Spinal cord (tissue), 10 donors: Measurements from ENCODE around the gene RUNX3. TPM values are rescaled to one million over a fixed set of nuclear protein-coding genes. Genes with fewer than 3 reads are reported as not detected.

Source experiments
- DNase-seq, 6 donors: peaks; one replicate each; pipeline versions ENCODE4 v3.0.0 to v3.0.0-alpha.2; 2013 to 2015; ENCODE audit warnings: low spot score in 6 of 6, low read depth in 4 of 6
- H3K27ac ChIP-seq: one replicate; pipeline ENCODE4 v1.5.1; 2013; ENCODE audit warnings: low read depth, low read length, control low read depth
- H3K27me3 ChIP-seq: one replicate; pipeline ENCODE4 v1.6.1; 2013; ENCODE audit warnings: low read length; ENCODE audit not compliant: control insufficient read depth, insufficient read depth
- H3K36me3 ChIP-seq: one replicate; pipeline ENCODE4 v1.6.1; 2013; ENCODE audit warnings: low read length; ENCODE audit not compliant: control insufficient read depth, insufficient read depth
- H3K4me1 ChIP-seq: one replicate; pipeline ENCODE4 v1.6.1; 2013; ENCODE audit warnings: low read length; ENCODE audit not compliant: control insufficient read depth, insufficient read depth
- H3K4me3 ChIP-seq: one replicate; pipeline ENCODE4 v1.5.1; 2013; ENCODE audit warnings: low read depth, low read length, control low read depth
- H3K9me3 ChIP-seq: one replicate; pipeline ENCODE4 v1.6.1; 2013; ENCODE audit warnings: low read length; ENCODE audit not compliant: control insufficient read depth, insufficient read depth
- WGBS: methylation state at CpG from one replicate; pipeline ENCODE4 v1.1.5; 2013; ENCODE audit warnings: missing lambda C conversion rate; ENCODE audit not compliant: insufficient coverage; 5-methylcytosine and 5-hydroxymethylcytosine counted together
- polyA plus RNA-seq, 2 donors: library from polyadenylated mRNA; unstranded; fragments of 120-200 nt; gene quantifications; one replicate each; pipeline ENCODE4 v1.2.1, GENCODE V29; 2013; ENCODE audit not compliant: insufficient read length in 2 of 2
- total RNA-seq, 2 donors: library from RNA; depleted of rRNA in 1 of 2; stranded (reverse); fragments of 120-200 nt in 1 of 2; fragments of >200 nt in 1 of 2; gene quantifications; one replicate each; pipeline versions ENCODE4 v1.2.3 to v1.2.4, GENCODE V29; 2013 to 2014
- donor health status: healthy.

The RUNX3 gene
- total and polyA plus RNA-seq, 4 donors: 0.08 to 0.42 (median 0.10) TPM

- Histone ChIP-seq H3K9me3 (no peaks in the 10 kb centered on the region), H3K4me1 (peaks cover 15% of the 10 kb centered on the region), H3K36me3 (no peaks in the 10 kb centered on the region), H3K4me3 (no peak overlapping the region), H3K27me3 (peaks cover 87% of the 10 kb centered on the region), H3K27ac (no peak overlapping the region)
- no peak for DNase-seq
- WGBS: 78% methylated on average over 9 of the region's 15 CpGs
Observed at GRCh38 chr1:24923485-24924113, 6.5 kb downstream of the RUNX3 start.

- Histone ChIP-seq H3K9me3 (no peaks in the 10 kb centered on the region), H3K27me3 (peaks cover 77% of the 10 kb centered on the region), H3K27ac (no peak overlapping the region), H3K36me3 (no peaks in the 10 kb centered on the region), H3K4me3 (no peak overlapping the region), H3K4me1 (peaks cover 12% of the 10 kb centered on the region)
- DNase-seq: no peak
- 97% methylated on average over 6 of the region's 9 CpGs for WGBS
Observed at GRCh38 chr1:24921938-24922662, 8.0 kb downstream of the RUNX3 start.

GRCh38 chr1:24921412-24921811 lies 8.7 kb downstream of the RUNX3 start:
- H3K9me3 ChIP-seq: no peaks in the 10 kb centered on the region
- H3K27ac ChIP-seq: no peak overlapping the region
- peaks cover 74% of the 10 kb centered on the region for H3K27me3 ChIP-seq
- H3K36me3 ChIP-seq: no peaks in the 10 kb centered on the region
- no peak overlapping the region for H3K4me3 ChIP-seq
- no peak for DNase-seq
- WGBS: 58% methylated on average over 6 of the region's 6 CpGs
- peaks cover 6% of the 10 kb centered on the region for H3K4me1 ChIP-seq

GRCh38 chr1:24920533-24920925 lies 9.5 kb downstream of the RUNX3 start:
- no peaks in the 10 kb centered on the region for H3K9me3 ChIP-seq
- WGBS: no CpG with 5 or more reads among the region's 8 CpGs
- H3K4me3 ChIP-seq: no peak overlapping the region
- peaks cover 6% of the 10 kb centered on the region for H3K4me1 ChIP-seq
- no peaks in the 10 kb centered on the region for H3K36me3 ChIP-seq
- no peak overlapping the region for H3K27ac ChIP-seq
- peaks cover 73% of the 10 kb centered on the region for H3K27me3 ChIP-seq
- no peak for DNase-seq

GRCh38 chr1:24919791-24920532 lies 10.1 kb downstream of the RUNX3 start:
- Histone ChIP-seq H3K27me3 (peaks cover 68% of the 10 kb centered on the region), H3K9me3 (no peaks in the 10 kb centered on the region), H3K4me1 (peaks cover 6% of the 10 kb centered on the region), H3K4me3 (no peak overlapping the region), H3K27ac (no peak overlapping the region), H3K36me3 (no peaks in the 10 kb centered on the region)
- WGBS: 70% methylated on average over 4 of the region's 16 CpGs
- peak in 1 of 6 donors; percentile 61 for DNase-seq

GRCh38 chr1:24918995-24919605 lies 11.0 kb downstream of the RUNX3 start:
- H3K36me3 ChIP-seq: no peaks in the 10 kb centered on the region
- H3K27ac ChIP-seq: no peak overlapping the region
- H3K27me3 ChIP-seq: peaks cover 68% of the 10 kb centered on the region
- no peaks in the 10 kb centered on the region for H3K9me3 ChIP-seq
- WGBS: 53% methylated on average over 6 of the region's 17 CpGs
- peaks cover 14% of the 10 kb centered on the region for H3K4me1 ChIP-seq
- no peak overlapping the region for H3K4me3 ChIP-seq
- no peak for DNase-seq

GRCh38 chr1:24918370-24918769 lies 11.7 kb downstream of the RUNX3 start:
- H3K4me1 ChIP-seq: peaks cover 21% of the 10 kb centered on the region
- 87% methylated on average over 2 of the region's 2 CpGs for WGBS
- H3K36me3 ChIP-seq: no peaks in the 10 kb centered on the region
- H3K4me3 ChIP-seq: no peak overlapping the region
- no peaks in the 10 kb centered on the region for H3K9me3 ChIP-seq
- DNase-seq: no peak
- peaks cover 68% of the 10 kb centered on the region for H3K27me3 ChIP-seq
- H3K27ac ChIP-seq: no peak overlapping the region

GRCh38 chr1:24917327-24918074 lies 12.6 kb downstream of the RUNX3 start:
- WGBS: 94% methylated on average over 15 of the region's 16 CpGs
- H3K27ac ChIP-seq: no peak overlapping the region
- peaks cover 25% of the 10 kb centered on the region for H3K4me1 ChIP-seq
- H3K27me3 ChIP-seq: peaks cover 62% of the 10 kb centered on the region
- H3K36me3 ChIP-seq: no peaks in the 10 kb centered on the region
- H3K4me3 ChIP-seq: no peak overlapping the region
- no peak for DNase-seq
- H3K9me3 ChIP-seq: no peaks in the 10 kb centered on the region
